GM12878 (cell line): ENCODE results near the gene ADD2. TPM values are rescaled to one million over a fixed set of nuclear protein-coding genes. Genes with fewer than 3 reads are reported as not detected.

ENCODE experiments used
- ATAC-seq: fragments of 200-7000 bp; cut with Tn5 transposase; 3 replicates; pipeline ENCODE4 v1.9.1; 2020; ENCODE audit warnings: mild to moderate bottlenecking, moderate library complexity
- BruUV-seq: library from RNA; stranded (reverse); fragments of 400-500 nt; replicated peaks from 2 replicates; lab custom pipeline; 2021; lab: Mats Ljungman, UMichigan
- CTCF ChIA-PET: fragments of 300-600 bp; sonication (Branson Sonifier 250); formaldehyde crosslinking; extraction: SDS; loops from one replicate; lab custom pipeline; 2021; ENCODE audit warnings: inconsistent platforms; lab: Yijun Ruan, JAX
- POLR2A ChIA-PET: fragments of 350-600 bp; formaldehyde crosslinking; extraction: SDS; loops from one replicate; lab custom pipeline; 2021; ENCODE audit warnings: inconsistent platforms; lab: Charles Lee
- RAD21 ChIA-PET: fragments of 300-600 bp; sonication (Branson Sonifier 250); formaldehyde crosslinking; loops from one replicate; lab custom pipeline; 2023; ENCODE audit warnings: antibody characterized with exemption; ENCODE audit not compliant: unreplicated experiment; lab: Charles Lee
- SMC1A ChIA-PET: fragments of 300-600 bp; sonication (Branson Sonifier 250); formaldehyde crosslinking; loops from one replicate; lab custom pipeline; 2023; ENCODE audit not compliant: unreplicated experiment, uncharacterized antibody; lab: Charles Lee
- DNase-seq: peaks from one replicate; pipeline ENCODE4 v3.0.0-alpha.2; 2011; ENCODE audit warnings: low read depth, low spot score
- FAIRE-seq: peaks from 3 replicates; lab custom pipeline; 2011; peaks lifted over from hg19 to GRCh38; lab: Jason Lieb, UNC
- H2AFZ ChIP-seq: 2 replicates; pipeline ENCODE4 v1.6.0; 2011; ENCODE audit warnings: low read depth, low read length, control low read depth; ENCODE audit not compliant: control insufficient read depth
- H3K27ac ChIP-seq: 2 replicates; pipeline ENCODE4 v1.5.1; 2011; ENCODE audit warnings: control low read depth; ENCODE audit not compliant: control insufficient read depth, insufficient read depth
- H3K27me3 ChIP-seq, 2 experiments: replicated peaks in 1 of 2; 2 replicates each; pipeline versions ENCODE4 v1.6.0 to v1.6.1; 2011; ENCODE audit warnings: low read length in 1 of 2; ENCODE audit not compliant: control insufficient read depth in 2 of 2, insufficient read depth in 2 of 2
- H3K36me3 ChIP-seq, 2 experiments: 2 replicates each; pipeline ENCODE4 v1.5.1; 2011; ENCODE audit warnings: low read length in 1 of 2; ENCODE audit not compliant: control insufficient read depth in 2 of 2, insufficient read depth in 2 of 2
- H3K4me1 ChIP-seq: 2 replicates; pipeline ENCODE4 v1.6.1; 2011; ENCODE audit warnings: mild to moderate bottlenecking, low read length, moderate library complexity, mixed read lengths; ENCODE audit not compliant: control insufficient read depth, insufficient read depth
- H3K4me2 ChIP-seq: 2 replicates; pipeline ENCODE4 v1.6.0; 2011; ENCODE audit warnings: control low read depth; ENCODE audit not compliant: control insufficient read depth, insufficient read depth
- H3K4me3 ChIP-seq: fragments of 200-600 bp; sonication (generic); 2 replicates; pipeline ENCODE4 v1.5.1; 2016
- H3K79me2 ChIP-seq: 2 replicates; pipeline ENCODE4 v1.6.0; 2011; ENCODE audit warnings: low read length; ENCODE audit not compliant: control insufficient read depth, insufficient read depth
- H3K9ac ChIP-seq: 2 replicates; pipeline ENCODE4 v1.8.0; 2011; ENCODE audit warnings: low read length, control low read depth, mixed read lengths; ENCODE audit not compliant: control insufficient read depth, insufficient read depth
- H3K9me3 ChIP-seq: replicated peaks from 3 replicates; pipeline ENCODE4 v1.5.1; 2011; ENCODE audit warnings: mild to moderate bottlenecking, low read length; ENCODE audit not compliant: control insufficient read depth, insufficient read depth
- H4K20me1 ChIP-seq: 2 replicates; pipeline ENCODE4 v1.6.0; 2011; ENCODE audit not compliant: control insufficient read depth, insufficient read depth
- MEF2B ChIP-seq: fragments of 450-650 bp; IDR thresholded peaks from 2 replicates; pipeline ENCODE4 v1.6.1; 2018; ENCODE audit warnings: mild to moderate bottlenecking, moderate library complexity; ENCODE audit not compliant: partially characterized antibody, poor library complexity, severe bottlenecking
- PAX5 ChIP-seq: IDR thresholded peaks from 2 replicates; pipeline ENCODE4 v1.6.1; 2011; ENCODE audit warnings: low read depth, low read length, borderline replicate concordance
- POLR2AphosphoS2 ChIP-seq: IDR thresholded peaks from 2 replicates; pipeline ENCODE4 v1.6.1; 2011; ENCODE audit warnings: low read depth, mild to moderate bottlenecking, low read length, improper control_type of control experiment, moderate library complexity
- WGBS: methylation state at CpG from one replicate; pipeline ENCODE4 v1.1.6; 2016; ENCODE audit warnings: low lambda C conversion rate; ENCODE audit not compliant: insufficient replicate concordance, insufficient coverage; ENCODE audit errors: missing lambda C conversion rate; 5-methylcytosine and 5-hydroxymethylcytosine counted together
- in situ Hi-C: fragments of 300-500 bp; cut with MboI; formaldehyde crosslinking; loops from 9 replicates; pipeline ENCODE4 v1.14.3; 2018; ENCODE audit warnings: mixed read lengths
- intact Hi-C: fragments of 100-400 bp; cut with micrococcal nuclease; formaldehyde crosslinking; loops from one replicate; pipeline ENCODE4 v1.14.2; 2022; ENCODE audit not compliant: unreplicated experiment
- polyA plus RNA-seq, 11 experiments: library from polyadenylated mRNA; depleted of rRNA in 4 of 11; unstranded in 6 of 11; stranded (reverse) in 5 of 11; fragments of >200 nt; fragmentation: Nextera tagmentation in 4 of 11; fragmentation: Illumina TruSeq in 1 of 11; extraction: Ambion mirVana in 4 of 11; extraction: Trizol in 1 of 11; gene quantifications; 1 replicate in 1 of 11; 2 replicates in 10 of 11; pipeline versions ENCODE4 v1.2.1 to v1.2.3, GENCODE V29; 2011 to 2016; ENCODE audit warnings: inconsistent platforms in 2 of 11, missing spikeins in 2 of 11, low read depth in 1 of 11
- total RNA-seq, 4 experiments: library from RNA; depleted of rRNA in 3 of 4; stranded (reverse); fragments of >200 nt in 3 of 4; fragmentation: Illumina TruSeq in 1 of 4; extraction: Trizol in 1 of 4; gene quantifications; 2 replicates each; pipeline versions ENCODE4 v1.2.1 to v1.2.3, GENCODE V29; 2013 to 2021
- TF ChIP-seq, protein P1 (sequence below): fragments of 450-650 bp; IDR thresholded peaks from 2 replicates; pipeline ENCODE4 v1.6.1; 2016; ENCODE audit warnings: mild to moderate bottlenecking, moderate library complexity, borderline replicate concordance
- TF ChIP-seq, protein P2 (sequence below): fragments of 150-350 bp; IDR thresholded peaks from 2 replicates; pipeline ENCODE4 v1.6.1; 2014; ENCODE audit warnings: mild to moderate bottlenecking, low read depth, low read length
- TF ChIP-seq, protein P3 (sequence below): fragments of 450-650 bp; IDR thresholded peaks from 2 replicates; pipeline ENCODE4 v1.6.1; 2017; ENCODE audit warnings: antibody characterized with exemption, mild to moderate bottlenecking, moderate library complexity

Gene ADD2
- total and polyA plus RNA-seq, 10 of the 15 experiments (the other 5 are each of a cell fraction or from before 2014, with no cell fraction given): 0.05 to 0.13 (median 0.08) TPM; not detected in 7

DNA sequence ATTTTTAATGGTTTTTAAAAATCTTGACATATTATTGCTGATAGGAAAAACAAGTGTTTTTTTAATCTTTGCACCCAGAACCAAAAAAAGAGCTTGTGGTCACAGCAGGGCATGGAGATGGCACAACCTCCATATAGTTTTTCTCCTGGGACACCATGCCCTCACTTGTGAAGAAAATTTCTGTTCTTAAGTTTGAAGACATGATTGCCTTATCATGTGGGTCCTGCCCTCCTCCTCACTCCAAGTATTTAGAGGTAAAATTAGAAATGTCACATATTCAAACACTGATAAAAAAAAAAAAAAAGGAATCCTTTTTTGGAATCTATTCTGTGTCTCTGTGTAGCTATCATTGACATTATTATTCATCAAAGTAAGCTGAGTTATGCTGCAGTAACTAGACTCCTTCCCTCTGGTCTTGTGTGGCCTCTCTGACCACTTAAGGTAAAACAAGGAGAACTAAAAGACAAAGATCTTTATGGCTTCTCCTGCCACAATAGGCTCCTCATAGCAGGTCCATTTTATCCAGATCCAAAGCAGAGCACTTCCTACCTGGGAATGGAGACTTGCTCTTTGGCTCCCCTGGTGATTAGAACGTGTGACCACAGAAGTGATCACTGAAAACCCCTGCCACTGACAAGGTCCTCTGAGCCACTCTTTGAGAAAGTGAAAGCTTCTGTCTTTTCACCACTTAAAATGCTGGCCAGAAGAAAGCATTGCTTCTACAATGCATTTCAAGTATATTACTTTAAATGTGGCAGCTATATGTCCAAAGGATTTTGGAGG is 19.8 kb downstream of the ADD2 start:
- WGBS: 20% methylated on average over 1 of the region's 1 CpG
- no peak for DNase-seq
- no peak for ATAC-seq
- intact Hi-C loops (no loop called here), in situ Hi-C loops (no loop called here)
- CTCF ChIA-PET: interaction anchor here (1.9 kb wide), 1 partner anchor 13 kb away, joined by 5 read pairs; no protein-coding TSS in a partner anchor
- no peaks in the 10 kb centered on the region for H3K79me2 ChIP-seq
- no peak overlapping the region for H3K4me3 ChIP-seq
- H3K36me3 ChIP-seq: no peaks in the 10 kb centered on the region
- no peak overlapping the region for H3K27ac ChIP-seq
- POLR2A ChIA-PET: no interaction called here
- H3K9ac ChIP-seq: no peak overlapping the region
- H3K9me3 ChIP-seq: no peaks in the 10 kb centered on the region
- BruUV-seq: no TSS peak
- H3K4me2 ChIP-seq: no peak overlapping the region
- TF ChIP-seq, protein P1, sequence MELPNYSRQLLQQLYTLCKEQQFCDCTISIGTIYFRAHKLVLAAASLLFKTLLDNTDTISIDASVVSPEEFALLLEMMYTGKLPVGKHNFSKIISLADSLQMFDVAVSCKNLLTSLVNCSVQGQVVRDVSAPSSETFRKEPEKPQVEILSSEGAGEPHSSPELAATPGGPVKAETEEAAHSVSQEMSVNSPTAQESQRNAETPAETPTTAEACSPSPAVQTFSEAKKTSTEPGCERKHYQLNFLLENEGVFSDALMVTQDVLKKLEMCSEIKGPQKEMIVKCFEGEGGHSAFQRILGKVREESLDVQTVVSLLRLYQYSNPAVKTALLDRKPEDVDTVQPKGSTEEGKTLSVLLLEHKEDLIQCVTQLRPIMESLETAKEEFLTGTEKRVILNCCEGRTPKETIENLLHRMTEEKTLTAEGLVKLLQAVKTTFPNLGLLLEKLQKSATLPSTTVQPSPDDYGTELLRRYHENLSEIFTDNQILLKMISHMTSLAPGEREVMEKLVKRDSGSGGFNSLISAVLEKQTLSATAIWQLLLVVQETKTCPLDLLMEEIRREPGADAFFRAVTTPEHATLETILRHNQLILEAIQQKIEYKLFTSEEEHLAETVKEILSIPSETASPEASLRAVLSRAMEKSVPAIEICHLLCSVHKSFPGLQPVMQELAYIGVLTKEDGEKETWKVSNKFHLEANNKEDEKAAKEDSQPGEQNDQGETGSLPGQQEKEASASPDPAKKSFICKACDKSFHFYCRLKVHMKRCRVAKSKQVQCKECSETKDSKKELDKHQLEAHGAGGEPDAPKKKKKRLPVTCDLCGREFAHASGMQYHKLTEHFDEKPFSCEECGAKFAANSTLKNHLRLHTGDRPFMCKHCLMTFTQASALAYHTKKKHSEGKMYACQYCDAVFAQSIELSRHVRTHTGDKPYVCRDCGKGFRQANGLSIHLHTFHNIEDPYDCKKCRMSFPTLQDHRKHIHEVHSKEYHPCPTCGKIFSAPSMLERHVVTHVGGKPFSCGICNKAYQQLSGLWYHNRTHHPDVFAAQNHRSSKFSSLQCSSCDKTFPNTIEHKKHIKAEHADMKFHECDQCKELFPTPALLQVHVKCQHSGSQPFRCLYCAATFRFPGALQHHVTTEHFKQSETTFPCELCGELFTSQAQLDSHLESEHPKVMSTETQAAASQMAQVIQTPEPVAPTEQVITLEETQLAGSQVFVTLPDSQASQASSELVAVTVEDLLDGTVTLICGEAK: no peak
- TF ChIP-seq, protein P2, sequence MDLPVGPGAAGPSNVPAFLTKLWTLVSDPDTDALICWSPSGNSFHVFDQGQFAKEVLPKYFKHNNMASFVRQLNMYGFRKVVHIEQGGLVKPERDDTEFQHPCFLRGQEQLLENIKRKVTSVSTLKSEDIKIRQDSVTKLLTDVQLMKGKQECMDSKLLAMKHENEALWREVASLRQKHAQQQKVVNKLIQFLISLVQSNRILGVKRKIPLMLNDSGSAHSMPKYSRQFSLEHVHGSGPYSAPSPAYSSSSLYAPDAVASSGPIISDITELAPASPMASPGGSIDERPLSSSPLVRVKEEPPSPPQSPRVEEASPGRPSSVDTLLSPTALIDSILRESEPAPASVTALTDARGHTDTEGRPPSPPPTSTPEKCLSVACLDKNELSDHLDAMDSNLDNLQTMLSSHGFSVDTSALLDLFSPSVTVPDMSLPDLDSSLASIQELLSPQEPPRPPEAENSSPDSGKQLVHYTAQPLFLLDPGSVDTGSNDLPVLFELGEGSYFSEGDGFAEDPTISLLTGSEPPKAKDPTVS: no peak
- no peak for TF ChIP-seq PAX5
- TF ChIP-seq MEF2B: no peak
- TF ChIP-seq POLR2AphosphoS2: no peak
- TF ChIP-seq, protein P3, sequence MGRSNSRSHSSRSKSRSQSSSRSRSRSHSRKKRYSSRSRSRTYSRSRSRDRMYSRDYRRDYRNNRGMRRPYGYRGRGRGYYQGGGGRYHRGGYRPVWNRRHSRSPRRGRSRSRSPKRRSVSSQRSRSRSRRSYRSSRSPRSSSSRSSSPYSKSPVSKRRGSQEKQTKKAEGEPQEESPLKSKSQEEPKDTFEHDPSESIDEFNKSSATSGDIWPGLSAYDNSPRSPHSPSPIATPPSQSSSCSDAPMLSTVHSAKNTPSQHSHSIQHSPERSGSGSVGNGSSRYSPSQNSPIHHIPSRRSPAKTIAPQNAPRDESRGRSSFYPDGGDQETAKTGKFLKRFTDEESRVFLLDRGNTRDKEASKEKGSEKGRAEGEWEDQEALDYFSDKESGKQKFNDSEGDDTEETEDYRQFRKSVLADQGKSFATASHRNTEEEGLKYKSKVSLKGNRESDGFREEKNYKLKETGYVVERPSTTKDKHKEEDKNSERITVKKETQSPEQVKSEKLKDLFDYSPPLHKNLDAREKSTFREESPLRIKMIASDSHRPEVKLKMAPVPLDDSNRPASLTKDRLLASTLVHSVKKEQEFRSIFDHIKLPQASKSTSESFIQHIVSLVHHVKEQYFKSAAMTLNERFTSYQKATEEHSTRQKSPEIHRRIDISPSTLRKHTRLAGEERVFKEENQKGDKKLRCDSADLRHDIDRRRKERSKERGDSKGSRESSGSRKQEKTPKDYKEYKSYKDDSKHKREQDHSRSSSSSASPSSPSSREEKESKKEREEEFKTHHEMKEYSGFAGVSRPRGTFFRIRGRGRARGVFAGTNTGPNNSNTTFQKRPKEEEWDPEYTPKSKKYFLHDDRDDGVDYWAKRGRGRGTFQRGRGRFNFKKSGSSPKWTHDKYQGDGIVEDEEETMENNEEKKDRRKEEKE: no peak
- FAIRE-seq: no peak
- H2AFZ ChIP-seq: no peak overlapping the region
- RAD21 ChIA-PET: no interaction called here
- H3K27me3 ChIP-seq: no peaks in the 10 kb centered on the region; a peak in 1 of 4 replicates
- no peaks in the 10 kb centered on the region for H3K4me1 ChIP-seq
- no peaks in the 10 kb centered on the region for H4K20me1 ChIP-seq
- SMC1A ChIA-PET: no interaction called here
